Stimulated activated CD8-positive, alpha-beta memory T cell treated with anti-CD3 and anti-CD28 coated beads, Interleukin-12 subunit alpha, Interleukin-12 subunit beta, amount 100 ng/mL, for 24 hours (primary cell): ENCODE measurements around the gene TREML4.
"Not testable (repeated sequence)": the region's sequence is repeated elsewhere in the genome, so short reads cannot be mapped to it uniquely, and the experiment has no call there.

Experiments
- DNase-seq: peaks from one replicate; pipeline ENCODE4 v3.0.0-alpha.2; 2020; ENCODE audit errors: extremely low read depth

The TREML4 gene

DNA sequence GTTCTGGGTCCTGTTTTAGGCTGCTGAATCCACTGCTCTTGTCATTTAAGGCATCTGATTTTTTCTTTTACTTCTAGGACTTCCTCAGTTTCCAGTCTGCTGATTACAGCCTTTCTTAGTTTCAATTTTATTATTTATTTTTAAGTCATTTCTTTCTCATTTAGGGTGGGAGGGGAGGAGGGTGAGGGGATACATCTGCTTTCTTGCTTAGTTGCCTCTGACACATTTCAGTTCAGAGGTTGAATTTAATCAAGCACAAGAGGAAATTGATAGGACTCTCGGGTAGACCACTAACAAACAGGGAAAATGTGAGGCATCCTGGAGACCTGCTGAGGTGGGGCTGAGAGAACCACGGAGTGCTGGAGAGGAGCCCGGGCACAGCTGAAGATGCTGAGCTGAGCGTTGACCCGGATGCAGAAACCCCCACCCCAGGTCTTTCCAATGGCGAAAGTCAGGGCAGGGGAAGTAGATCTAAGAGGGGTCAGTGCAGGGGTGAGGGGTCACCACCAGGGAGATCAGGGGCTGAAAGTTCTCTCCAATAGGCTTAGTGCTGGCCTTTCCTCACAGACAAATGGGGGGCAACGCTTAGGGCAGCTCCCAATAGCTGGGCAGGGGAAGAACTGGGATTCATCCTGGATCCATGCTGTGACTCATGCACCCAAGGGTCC is 19.6 kb upstream of the TREML4 start:
- no peak for DNase-seq

GRCh38 chr6:41209547-41210320 is 18.4 kb upstream of the TREML4 start:
- no peak for DNase-seq

DNA sequence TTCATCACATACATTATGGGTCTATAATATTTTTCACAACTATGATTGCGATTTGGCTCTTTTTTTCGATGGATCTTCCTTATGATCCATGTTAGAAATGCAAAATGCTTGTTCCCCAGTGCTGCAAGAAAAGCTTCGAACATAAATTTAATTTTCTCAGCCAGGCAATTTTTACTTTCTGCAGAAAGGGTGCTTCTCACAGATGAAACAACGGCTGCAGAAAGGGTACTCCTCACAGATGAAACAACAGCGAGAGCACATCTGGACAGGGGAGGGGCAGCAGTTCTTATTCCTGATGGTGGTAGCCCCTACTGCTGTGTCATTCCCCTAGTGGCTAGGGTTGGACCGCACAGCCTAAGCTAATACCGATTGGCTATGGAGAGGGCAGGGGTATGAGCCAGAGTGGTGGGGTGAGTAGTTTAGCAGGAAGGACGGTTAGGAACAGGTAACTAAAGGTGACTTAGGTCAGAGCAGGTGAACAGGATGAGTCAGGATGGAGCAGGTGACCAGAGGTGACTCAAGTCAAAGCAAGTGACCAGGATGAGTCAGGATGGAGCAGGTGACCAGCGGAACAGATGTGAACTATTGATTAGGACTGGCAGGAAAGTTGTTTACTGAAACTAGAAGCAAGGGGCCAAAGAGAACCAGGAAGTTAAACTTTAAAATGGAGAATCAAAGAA is 13.4 kb upstream of the TREML4 start:
- no peak for DNase-seq

DNA sequence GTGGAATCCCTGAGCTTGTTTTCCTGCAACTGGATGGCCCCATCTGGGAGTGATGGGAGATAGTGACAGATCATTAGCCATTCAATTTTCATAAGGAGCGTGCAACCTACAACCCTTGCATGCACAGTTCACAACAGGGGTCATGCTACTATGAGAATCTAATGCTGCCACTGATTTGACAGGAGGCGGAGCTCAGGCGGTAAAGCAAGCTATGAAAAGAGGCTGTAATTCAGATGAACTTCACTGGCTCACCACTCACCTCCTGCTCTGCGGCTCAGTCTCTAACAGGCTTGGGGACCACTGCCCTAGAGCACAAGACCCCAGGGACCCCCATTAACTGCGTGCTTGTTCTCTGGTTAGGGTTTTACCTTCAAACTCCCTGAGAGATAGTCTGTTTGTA is 12.4 kb upstream of the TREML4 start:
- DNase-seq, result no peak

DNA sequence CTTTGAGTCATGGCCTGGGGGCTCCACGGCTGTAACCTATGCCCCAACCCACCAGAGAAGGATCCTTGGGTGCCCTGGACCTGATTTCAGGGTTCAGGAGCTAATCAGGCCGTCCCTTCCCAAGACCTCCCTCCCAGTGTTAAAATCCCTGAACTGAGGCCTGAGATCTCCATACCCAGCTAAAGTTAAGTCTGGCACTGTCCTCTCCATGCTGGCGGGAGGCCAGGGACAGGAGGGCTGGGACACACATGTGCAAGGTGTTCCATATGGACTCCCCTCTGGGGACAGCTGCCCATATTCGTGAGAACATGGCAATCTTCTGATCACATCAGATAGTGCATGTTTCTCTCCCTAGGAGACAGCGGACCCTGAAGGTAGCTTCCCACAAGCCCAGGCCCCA is 11.5 kb upstream of the TREML4 start:
- DNase-seq, result no peak

DNA sequence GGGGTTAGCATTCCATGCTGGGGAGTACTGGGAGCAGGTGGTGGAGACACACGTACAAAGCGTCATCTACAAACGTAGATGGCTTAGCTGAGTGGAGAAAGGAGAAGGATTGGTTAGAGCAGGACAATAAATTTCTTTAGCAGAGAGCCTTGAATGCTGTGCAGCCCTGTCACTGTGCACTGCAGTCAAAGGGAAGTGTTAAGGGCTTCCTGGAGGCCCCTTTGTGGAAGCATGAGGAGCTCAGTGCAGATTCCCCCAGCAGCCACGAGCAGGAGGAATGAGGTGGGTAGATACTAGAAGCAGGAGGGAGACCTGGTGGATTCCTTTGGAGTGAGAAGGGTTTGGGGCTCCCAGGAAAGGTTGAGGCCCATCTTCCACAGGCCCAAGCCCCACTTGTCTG is 6.1 kb upstream of the TREML4 start:
- no peak for DNase-seq

DNA sequence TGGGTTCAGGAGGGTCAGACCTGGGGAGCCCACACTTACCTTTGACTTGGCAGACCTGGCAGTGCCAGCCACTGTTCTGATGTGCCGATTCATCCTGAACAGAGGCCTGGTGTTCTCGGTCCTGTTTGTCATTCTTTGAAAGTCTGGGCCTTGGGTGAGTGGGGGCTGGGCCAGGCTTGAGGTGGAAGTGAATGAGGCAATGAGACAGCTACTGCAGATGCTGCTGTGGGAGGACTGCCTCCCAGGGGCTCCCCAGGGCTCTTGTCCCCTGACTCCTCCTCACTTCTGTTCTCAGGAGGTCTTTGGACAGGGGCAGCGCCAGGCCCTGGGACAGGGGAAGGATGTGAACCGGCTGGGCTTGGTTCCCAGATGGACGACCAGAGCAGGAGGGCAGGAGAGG is 5.6 kb upstream of the TREML4 start:
- DNase-seq, result no peak

GRCh38 chr6:41224800-41225199 is 3.3 kb upstream of the TREML4 start:
- DNase-seq, result no peak

GRCh38 chr6:41226752-41227151 is 1.4 kb upstream of the TREML4 start:
- DNase-seq, result no peak

DNA sequence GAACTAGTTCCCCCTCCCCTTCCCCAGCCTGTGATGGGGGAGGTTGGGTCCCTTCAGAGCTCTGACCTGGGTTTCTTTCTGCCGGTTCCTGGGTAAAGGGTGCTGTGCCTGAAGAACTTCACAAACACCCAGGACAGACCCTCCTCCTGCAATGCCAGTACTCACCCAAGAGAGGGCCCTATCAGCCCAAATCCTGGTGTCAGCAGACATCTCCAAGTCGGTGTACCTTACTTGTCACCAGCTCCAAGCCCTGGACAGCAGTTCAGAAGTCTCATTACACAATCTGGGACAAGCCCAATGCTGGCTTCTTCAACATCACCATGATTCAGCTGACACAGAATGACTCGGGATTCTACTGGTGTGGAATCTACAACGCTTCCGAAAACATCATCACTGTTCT is 467 bp downstream of the TREML4 start:
- DNase-seq, result no peak

DNA sequence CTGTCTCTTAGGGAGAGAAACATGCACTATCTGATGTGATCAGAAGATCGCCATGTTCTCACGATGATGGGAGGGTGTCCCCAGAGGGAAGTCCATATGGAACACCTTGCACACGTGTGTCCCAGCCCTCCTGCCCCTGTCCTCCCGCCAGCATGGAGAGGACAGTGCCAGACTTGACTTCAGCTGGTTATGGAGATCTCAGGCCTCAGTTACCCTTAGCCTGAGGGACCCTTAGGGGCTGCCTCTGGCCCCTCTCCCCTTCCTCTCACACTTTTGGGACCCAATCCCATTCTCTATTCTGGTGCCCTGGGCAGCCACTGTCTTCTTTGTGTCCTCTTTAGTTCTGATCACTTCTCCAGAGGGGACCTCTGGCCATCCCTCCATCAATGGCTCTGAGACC is 1.6 kb downstream of the TREML4 start:
- DNase-seq, result no peak

GRCh38 chr6:41231246-41231645 is 3.1 kb downstream of the TREML4 start:
- DNase-seq, result no peak

DNA sequence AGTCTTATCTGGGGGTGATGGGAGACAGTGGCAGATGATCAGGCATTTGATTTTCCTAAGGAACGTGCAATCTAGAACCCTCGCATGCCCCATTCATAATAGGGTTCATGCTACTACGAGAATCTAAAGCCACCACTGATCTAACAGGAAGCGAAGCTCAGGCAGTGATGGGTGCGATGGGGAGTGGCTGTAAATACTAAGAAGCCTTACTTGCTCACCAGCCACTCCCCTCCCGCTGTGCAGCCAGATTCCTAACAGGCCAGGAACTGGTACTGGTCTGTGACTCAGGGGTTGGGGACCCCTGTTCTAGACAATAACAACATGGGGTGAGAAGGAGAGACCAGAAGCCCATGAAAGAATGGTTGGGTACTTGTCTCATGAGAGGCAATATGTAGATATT is 4.5 kb downstream of the TREML4 start:
- no peak for DNase-seq

DNA sequence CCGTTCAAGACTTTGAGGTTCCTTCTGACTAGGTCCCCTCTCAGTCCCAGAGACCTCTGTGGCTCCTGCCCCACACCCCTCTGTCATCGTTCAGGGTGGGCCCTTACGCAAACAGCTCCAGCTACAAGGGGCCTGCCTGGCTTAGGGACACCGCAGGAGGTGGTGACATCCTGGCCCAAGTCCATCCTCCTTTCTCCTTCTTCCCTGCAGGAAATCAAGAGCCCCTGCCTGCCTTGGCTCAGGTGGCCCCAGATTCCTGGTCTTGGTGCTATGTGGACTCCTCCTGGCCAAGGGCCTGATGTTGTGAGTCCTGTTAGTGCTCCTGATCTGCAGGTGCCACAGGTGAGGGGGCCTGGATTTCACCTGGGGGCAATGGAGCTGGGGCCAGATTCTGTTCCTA is 8.1 kb downstream of the TREML4 start:
- DNase-seq, result no peak

DNA sequence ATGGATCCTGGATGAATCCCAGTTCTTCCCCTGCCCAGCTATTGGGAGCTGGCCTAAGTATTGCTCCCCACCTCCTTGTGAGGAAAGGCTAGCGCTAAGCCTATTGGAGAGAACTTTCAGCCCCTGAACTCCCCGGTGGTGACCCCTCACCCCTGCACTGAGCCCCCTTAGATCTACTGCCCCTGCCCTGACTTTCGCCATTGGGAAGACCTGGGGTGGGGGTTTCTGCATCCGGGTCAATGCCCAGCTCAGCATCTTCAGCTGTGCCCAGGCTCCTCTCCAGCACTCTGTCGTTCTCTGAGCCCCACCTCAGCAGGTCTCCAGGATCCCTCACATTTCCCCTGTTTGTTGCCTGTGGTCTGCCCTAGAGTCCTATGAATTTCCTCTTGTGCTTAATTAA is 9.0 kb downstream of the TREML4 start:
- DNase-seq, result no peak

- no peak for DNase-seq
These were observed 11.5 kb downstream of the TREML4 start for GRCh38 chr6:41239467-41240159.

GRCh38 chr6:41246529-41246928 is 18.4 kb downstream of the TREML4 start:
- DNase-seq, result not testable (repeated sequence)

DNA sequence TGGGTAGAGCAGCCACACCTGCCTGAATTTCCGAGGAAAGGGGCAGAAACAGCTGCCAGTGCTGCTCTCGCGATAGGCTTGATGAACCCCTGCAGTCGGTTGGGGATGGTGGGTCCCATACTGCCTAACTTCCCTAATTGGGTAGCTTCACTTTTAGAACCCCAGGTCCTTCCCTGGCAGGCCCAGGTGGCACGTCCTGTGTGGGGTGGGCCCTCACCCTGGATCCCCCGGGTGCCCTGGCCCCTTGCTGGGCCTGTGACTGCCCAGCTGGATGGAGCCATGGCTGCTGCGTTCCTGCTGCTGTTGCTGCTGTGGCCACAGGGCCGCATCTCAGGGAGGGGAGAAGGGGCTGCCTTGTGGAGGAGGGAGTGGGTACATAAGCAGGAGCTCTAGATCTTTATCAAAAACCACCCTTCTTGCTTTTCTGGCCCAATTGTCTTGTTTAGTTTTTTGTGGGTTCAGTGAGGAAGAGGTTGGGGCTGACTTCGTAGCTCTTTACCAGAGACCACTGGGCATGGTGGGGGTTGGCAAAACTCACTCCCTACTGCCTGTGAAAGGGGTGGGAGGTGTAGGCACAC is 19.2 kb downstream of the TREML4 start:
- no peak for DNase-seq

GRCh38 chr6:41247882-41248705 is 19.9 kb downstream of the TREML4 start:
- no peak for DNase-seq

- DNase-seq, result no peak
These were observed 24.4 kb downstream of the TREML4 start for GRCh38 chr6:41252401-41253169.
